Activated CD4-positive, alpha-beta T cell treated with anti-CD3 and anti-CD28 coated beads for 48 hours (primary cell): ENCODE results near the gene TTYH2.

Source experiments
- DNase-seq: peaks from one replicate; pipeline ENCODE4 v3.0.0-alpha.2; 2020

The TTYH2 gene

GRCh38 chr17:74196541-74197317, 16.6 kb upstream of the TTYH2 start:
- DNase-seq, result no peak

- no peak for DNase-seq
Observed at GRCh38 chr17:74197801-74198200, 15.6 kb upstream of the TTYH2 start.

GRCh38 chr17:74198694-74199093, 14.7 kb upstream of the TTYH2 start:
- DNase-seq, result no peak

- DNase-seq, result peak; percentile 80
Observed at GRCh38 chr17:74199306-74200092, 13.9 kb upstream of the TTYH2 start.

GRCh38 chr17:74200112-74200511, 13.3 kb upstream of the TTYH2 start:
- DNase-seq, result no peak

GRCh38 chr17:74201250-74201649, 12.1 kb upstream of the TTYH2 start:
- no peak for DNase-seq

- DNase-seq, result no peak
Observed at GRCh38 chr17:74201948-74202347, 11.4 kb upstream of the TTYH2 start.

- DNase-seq, result no peak
Observed at GRCh38 chr17:74202938-74203337, 10.4 kb upstream of the TTYH2 start.

GRCh38 chr17:74203439-74204240, 9.7 kb upstream of the TTYH2 start, which contains the start of gene RPL38:
Gene RPL38 (plus strand): TSS chr17:74203678. CDS start chr17:74203956, 278 bp downstream.
- DNase-seq, result peak; percentile 98

GRCh38 chr17:74204474-74204873, 8.9 kb upstream of the TTYH2 start:
- no peak for DNase-seq

- no peak for DNase-seq
Observed at GRCh38 chr17:74205274-74205673, 8.1 kb upstream of the TTYH2 start.

GRCh38 chr17:74206332-74206818, 7.0 kb upstream of the TTYH2 start:
- no peak for DNase-seq

- DNase-seq, result peak; percentile 88
Observed at GRCh38 chr17:74210191-74211140, 2.9 kb upstream of the TTYH2 start.

GRCh38 chr17:74211141-74211911, 2.0 kb upstream of the TTYH2 start:
- DNase-seq, result peak; percentile 34

- peak; percentile 20 for DNase-seq
Observed at GRCh38 chr17:74211912-74212208, 1.5 kb upstream of the TTYH2 start.

GRCh38 chr17:74212209-74212912, 1.0 kb upstream of the TTYH2 start:
- DNase-seq, result peak; percentile 34

GRCh38 chr17:74213861-74214391, 555 bp downstream of the TTYH2 start:
- DNase-seq, result no peak

- no peak for DNase-seq
Observed at GRCh38 chr17:74214484-74215341, 1.3 kb downstream of the TTYH2 start.

GRCh38 chr17:74215342-74215727, 2.0 kb downstream of the TTYH2 start:
- DNase-seq, result no peak
